NCI-H2227 (cell line): ENCODE measurements around the gene ZNF841.
"Not testable (repeated sequence)": the region's sequence is repeated elsewhere in the genome, so short reads cannot be mapped to it uniquely, and the experiment has no call there.

Experiments
- DNase-seq: peaks from one replicate; lab custom pipeline; 2025; ENCODE audit not compliant: unreplicated experiment; lab: John Stamatoyannopoulos, UW

ZNF841 gene

DNA sequence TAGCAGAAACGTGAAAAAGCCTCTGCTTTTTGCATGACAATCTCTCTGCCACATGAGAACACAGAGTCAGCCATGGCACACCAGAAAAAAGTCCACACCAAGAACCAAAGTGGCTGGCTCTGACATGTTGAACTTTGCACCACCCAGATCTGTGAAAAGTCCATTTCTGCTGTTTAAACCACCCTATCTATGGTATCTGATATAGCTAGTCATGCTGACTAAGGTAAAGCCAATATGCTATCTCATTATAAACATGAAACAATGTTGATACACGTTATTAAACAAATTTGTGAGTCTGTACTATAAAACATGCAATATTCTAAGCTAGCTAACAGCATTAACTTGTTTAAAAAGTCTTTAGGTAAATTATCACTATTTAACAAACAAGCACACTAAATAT is 25.9 kb downstream of the ZNF841 start:
- no peak for DNase-seq

- DNase-seq = no peak
Measured at GRCh38 chr19:52066258-52066863, 29.2 kb downstream of the ZNF841 start.

DNA sequence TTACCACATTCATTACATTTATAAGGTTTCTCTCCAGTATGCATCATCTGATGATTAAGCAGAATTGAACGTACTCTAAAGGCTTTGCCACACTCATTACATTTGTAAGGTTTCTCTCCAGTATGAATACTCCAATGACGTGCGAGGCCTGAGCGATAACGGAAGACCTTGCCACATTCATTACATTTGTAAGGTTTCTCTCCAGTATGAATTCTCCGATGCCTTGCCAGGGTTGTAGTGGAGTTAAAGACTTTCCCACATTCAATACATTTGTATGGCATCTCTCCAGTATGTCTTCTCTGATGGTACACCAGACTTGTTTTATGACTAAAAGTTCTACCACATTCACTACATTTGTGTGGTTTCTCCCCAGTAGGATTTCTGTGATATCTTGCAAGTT is 30.2 kb downstream of the ZNF841 start:
- no peak for DNase-seq

DNA sequence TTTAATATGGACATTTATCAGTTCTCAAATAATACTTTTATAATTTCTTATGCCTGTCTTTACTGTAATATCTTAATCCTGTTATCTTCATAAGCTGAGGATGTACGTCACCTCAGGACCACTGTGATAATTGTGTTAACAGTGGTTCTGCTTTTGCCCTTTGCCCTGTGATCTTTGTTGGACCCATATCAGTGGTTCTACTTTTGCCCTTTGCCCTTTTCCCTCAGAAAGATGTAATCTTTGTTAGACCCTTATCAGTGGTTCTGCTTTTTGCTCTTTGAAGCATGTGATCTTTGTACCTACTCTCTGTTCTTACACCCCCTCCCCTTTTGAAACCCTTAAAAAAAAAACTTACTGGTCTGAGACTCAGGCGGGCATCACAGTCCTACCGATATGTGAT is 39.1 kb downstream of the ZNF841 start:
- DNase-seq = not testable (repeated sequence)

GRCh38 chr19:52051736-52052135 is 43.8 kb downstream of the ZNF841 start:
- not testable (repeated sequence) for DNase-seq

- peak; percentile 91 for DNase-seq
Measured at GRCh38 chr19:52048555-52049501, 46.7 kb downstream of the ZNF841 start, which contains the start of gene ZNF432. ZNF432 (minus strand) TSS chr19:52048838; CDS start chr19:52046868, 1,970 bp downstream.

- no peak for DNase-seq
Measured at GRCh38 chr19:52039169-52039568, 56.4 kb downstream of the ZNF841 start.

DNA sequence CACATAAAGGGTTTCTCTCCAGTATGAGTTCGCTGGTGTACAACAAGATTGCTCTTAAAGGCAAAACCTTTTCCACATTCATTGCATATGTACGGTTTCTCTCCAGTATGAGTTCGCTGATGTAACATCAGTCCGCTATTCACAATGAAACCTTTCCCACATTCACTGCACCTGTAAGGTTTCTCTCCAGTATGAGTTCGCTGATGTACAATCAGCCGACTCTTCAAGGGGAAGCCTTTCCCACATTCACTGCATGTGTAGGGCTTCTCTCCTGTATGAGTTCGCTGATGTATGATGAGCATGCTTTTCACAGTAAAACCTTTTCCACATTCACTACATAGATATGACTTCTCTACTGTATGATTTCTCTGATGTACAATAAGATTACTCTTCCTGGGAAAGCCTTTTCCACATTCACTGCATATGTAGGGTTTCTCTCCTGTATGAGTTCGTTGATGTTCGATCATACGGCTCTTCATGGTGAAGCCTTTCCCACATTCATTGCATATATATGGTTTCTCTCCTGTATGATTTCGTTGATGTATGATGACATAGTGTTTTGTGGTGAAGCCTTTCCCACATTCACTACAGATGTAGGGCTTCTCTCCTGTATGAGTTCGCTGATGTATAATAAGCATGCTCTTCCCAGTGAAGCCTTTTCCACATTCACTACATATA is 61.4 kb downstream of the ZNF841 start:
- no peak for DNase-seq

DNA sequence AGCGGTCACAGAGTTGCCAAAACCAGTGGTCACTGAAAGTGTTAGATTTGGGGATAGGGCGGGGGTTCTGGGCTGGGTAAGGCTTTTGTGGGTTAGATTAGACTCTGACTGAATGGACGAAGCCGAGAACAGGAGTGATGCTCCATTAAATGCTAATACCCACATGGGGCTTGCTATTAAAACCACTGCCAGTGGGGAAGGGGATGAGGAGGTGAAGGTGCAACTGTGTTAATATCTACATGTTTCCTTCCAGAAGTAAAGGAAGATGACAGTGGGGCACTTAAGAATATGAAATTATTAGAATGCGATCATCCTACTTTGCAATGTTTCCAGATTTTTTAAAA is 66.8 kb downstream of the ZNF841 start:
- peak; percentile 64 for DNase-seq

GRCh38 chr19:52028027-52028779 is 67.4 kb downstream of the ZNF841 start, which contains the start of gene ZNF614:
ZNF614 (minus strand) TSS chr19:52028379; CDS start chr19:52025745, 2,634 bp downstream.
- DNase-seq = peak; percentile 83

GRCh38 chr19:52026255-52026990 is 69.1 kb downstream of the ZNF841 start:
- not testable (repeated sequence) for DNase-seq

DNA sequence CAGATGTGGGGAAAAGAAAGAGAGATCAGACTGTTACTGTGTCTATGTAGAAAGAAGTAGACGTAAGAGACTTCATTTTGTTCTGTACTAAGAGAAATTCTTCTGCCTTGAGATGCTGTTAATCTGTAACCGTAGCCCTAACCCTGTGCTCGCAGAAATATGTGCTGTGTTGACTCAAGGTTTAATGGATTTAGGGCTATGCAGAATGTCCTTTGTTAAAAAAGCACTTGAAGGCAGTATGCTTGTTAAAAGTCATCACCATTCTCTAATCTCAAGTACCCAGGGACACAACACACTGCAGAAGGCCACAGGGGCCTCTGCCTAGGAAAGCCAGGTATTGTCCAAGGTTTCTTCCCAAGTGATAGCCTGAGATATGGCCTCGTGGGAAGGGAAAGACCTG is 71.1 kb downstream of the ZNF841 start:
- DNase-seq = not testable (repeated sequence)

GRCh38 chr19:52022193-52022592 is 73.4 kb downstream of the ZNF841 start:
- DNase-seq = no peak

GRCh38 chr19:52020506-52020905 is 75.1 kb downstream of the ZNF841 start:
- DNase-seq = no peak
